HEK293 (cell line): ENCODE results near the gene SLC39A3.

Source experiments
- CTCF ChIA-PET: fragments of 350-600 bp; formaldehyde crosslinking; extraction: SDS; loops from one replicate; lab custom pipeline; 2021; ENCODE audit warnings: antibody characterized with exemption; lab: Yijun Ruan, JAX
- POLR2A ChIA-PET: fragments of 300-600 bp; formaldehyde crosslinking; extraction: SDS; loops from one replicate; lab custom pipeline; 2020; ENCODE audit warnings: antibody characterized with exemption, inconsistent platforms; lab: Yijun Ruan, JAX
- H3K27ac ChIP-seq: fragments of 200-500 bp; sonication (Bioruptor generic); 2 replicates; pipeline ENCODE4 v1.5.1; 2014; ENCODE audit warnings: low read depth, low read length, control low read depth, inconsistent platforms; ENCODE audit errors: extremely low read depth
- H3K36me3 ChIP-seq, 2 experiments: fragments of 200-500 bp in 1 of 2; sonication (Bioruptor generic) in 1 of 2; 1 replicate in 1 of 2; 2 replicates in 1 of 2; pipeline ENCODE4 v1.5.1; 2014 to 2017; ENCODE audit warnings: inconsistent platforms in 2 of 2, low read length in 2 of 2; ENCODE audit not compliant: control insufficient read depth in 2 of 2, insufficient read depth in 1 of 2
- H3K4me1 ChIP-seq: fragments of 200-500 bp; sonication (Bioruptor generic); 2 replicates; pipeline ENCODE4 v1.5.1; 2014; ENCODE audit warnings: mild to moderate bottlenecking, low read length, inconsistent platforms; ENCODE audit not compliant: control insufficient read depth, insufficient read depth
- H3K4me3 ChIP-seq: 2 replicates; pipeline ENCODE4 v1.5.1; 2011; ENCODE audit warnings: low read depth, mild to moderate bottlenecking, control low read depth, low read length, moderate library complexity
- H3K9me3 ChIP-seq: fragments of 200-500 bp; sonication (Bioruptor generic); 2 replicates; pipeline ENCODE4 v1.5.1; 2014; ENCODE audit warnings: low read depth, low read length, inconsistent platforms; ENCODE audit not compliant: control insufficient read depth, insufficient read depth
- GLI2 ChIP-seq: fragments of 450-650 bp; formaldehyde crosslinking; IDR thresholded peaks from 2 replicates; pipeline ENCODE4; 2017; ENCODE audit warnings: missing biosample characterization, missing genetic modification characterization, low read depth, borderline replicate concordance
- HOXA7 ChIP-seq: sonication (generic); formaldehyde crosslinking; IDR thresholded peaks from 2 replicates; pipeline ENCODE4 v1.8.1; 2022; ENCODE audit warnings: missing genetic modification reagents, borderline replicate concordance
- HOXC10 ChIP-seq: sonication (generic); formaldehyde crosslinking; IDR thresholded peaks from 2 replicates; pipeline ENCODE4 v1.8.1; 2023; ENCODE audit warnings: mild to moderate bottlenecking, missing genetic modification reagents
- KLF8 ChIP-seq: fragments of 450-650 bp; formaldehyde crosslinking; IDR thresholded peaks from 2 replicates; pipeline ENCODE4 v1.5.1; 2016; ENCODE audit warnings: missing biosample characterization, missing genetic modification characterization
- MYNN ChIP-seq: fragments of 450-650 bp; formaldehyde crosslinking; IDR thresholded peaks from 2 replicates; pipeline ENCODE4 v1.5.1; 2016; ENCODE audit warnings: missing biosample characterization, missing genetic modification characterization, borderline replicate concordance
- MZF1 ChIP-seq: fragments of 450-650 bp; formaldehyde crosslinking; IDR thresholded peaks from 2 replicates; pipeline ENCODE4 v1.5.1; 2017; ENCODE audit warnings: missing biosample characterization, missing genetic modification characterization, borderline replicate concordance
- SP2 ChIP-seq: fragments of 450-650 bp; formaldehyde crosslinking; IDR thresholded peaks from 2 replicates; pipeline ENCODE4 v1.5.1; 2016; ENCODE audit warnings: missing biosample characterization, missing genetic modification characterization
- SP7 ChIP-seq: fragments of 450-650 bp; formaldehyde crosslinking; IDR thresholded peaks from 2 replicates; pipeline ENCODE4 v1.5.1; 2016; ENCODE audit warnings: missing biosample characterization, missing genetic modification characterization
- ZBTB8A ChIP-seq: fragments of 450-650 bp; formaldehyde crosslinking; IDR thresholded peaks from 2 replicates; pipeline ENCODE4 v1.5.1; 2016; ENCODE audit warnings: missing biosample characterization, missing genetic modification characterization
- ZFP69B ChIP-seq: fragments of 450-650 bp; formaldehyde crosslinking; IDR thresholded peaks from 2 replicates; pipeline ENCODE4 v1.5.1; 2016; ENCODE audit warnings: missing biosample characterization, missing genetic modification characterization
- ZIC2 ChIP-seq: fragments of 450-650 bp; formaldehyde crosslinking; IDR thresholded peaks from 2 replicates; pipeline ENCODE4 v1.5.1; 2016; ENCODE audit warnings: missing biosample characterization, missing genetic modification characterization
- ZNF121 ChIP-seq: fragments of 450-650 bp; formaldehyde crosslinking; IDR thresholded peaks from 2 replicates; pipeline ENCODE4 v1.5.1; 2016; ENCODE audit warnings: missing biosample characterization, missing genetic modification characterization
- ZNF23 ChIP-seq: fragments of 450-650 bp; formaldehyde crosslinking; IDR thresholded peaks from 2 replicates; pipeline ENCODE4 v1.5.1; 2016; ENCODE audit warnings: missing biosample characterization, missing genetic modification characterization, borderline replicate concordance
- ZNF341 ChIP-seq: fragments of 450-650 bp; formaldehyde crosslinking; IDR thresholded peaks from 2 replicates; pipeline ENCODE4; 2016; ENCODE audit warnings: low read depth, missing biosample characterization, missing genetic modification characterization
- ZNF629 ChIP-seq: fragments of 450-650 bp; formaldehyde crosslinking; IDR thresholded peaks from 2 replicates; pipeline ENCODE4 v1.5.1; 2017; ENCODE audit warnings: missing biosample characterization, missing genetic modification characterization
- ZNF768 ChIP-seq: fragments of 450-650 bp; formaldehyde crosslinking; IDR thresholded peaks from 2 replicates; pipeline ENCODE4 v1.5.1; 2018; ENCODE audit warnings: missing biosample characterization, mild to moderate bottlenecking, missing genetic modification characterization
- ZNF777 ChIP-seq: fragments of 450-650 bp; formaldehyde crosslinking; IDR thresholded peaks from 2 replicates; pipeline ENCODE4 v1.5.1; 2017; ENCODE audit warnings: missing biosample characterization, missing genetic modification characterization, borderline replicate concordance
- TF ChIP-seq, protein P1 (sequence below): fragments of 450-650 bp; formaldehyde crosslinking; IDR thresholded peaks from 2 replicates; pipeline ENCODE4 v1.5.1; 2016; ENCODE audit warnings: missing biosample characterization, missing genetic modification characterization, low read depth
- TF ChIP-seq, protein P2 (sequence below): fragments of 450-650 bp; formaldehyde crosslinking; IDR thresholded peaks from 2 replicates; pipeline ENCODE4 v1.5.1; 2016; ENCODE audit warnings: missing biosample characterization, missing genetic modification characterization
- TF ChIP-seq, protein P3 (sequence below): fragments of 450-650 bp; formaldehyde crosslinking; IDR thresholded peaks from 2 replicates; pipeline ENCODE4 v1.5.1; 2016; ENCODE audit warnings: missing biosample characterization, missing genetic modification characterization

Gene SLC39A3

DNA sequence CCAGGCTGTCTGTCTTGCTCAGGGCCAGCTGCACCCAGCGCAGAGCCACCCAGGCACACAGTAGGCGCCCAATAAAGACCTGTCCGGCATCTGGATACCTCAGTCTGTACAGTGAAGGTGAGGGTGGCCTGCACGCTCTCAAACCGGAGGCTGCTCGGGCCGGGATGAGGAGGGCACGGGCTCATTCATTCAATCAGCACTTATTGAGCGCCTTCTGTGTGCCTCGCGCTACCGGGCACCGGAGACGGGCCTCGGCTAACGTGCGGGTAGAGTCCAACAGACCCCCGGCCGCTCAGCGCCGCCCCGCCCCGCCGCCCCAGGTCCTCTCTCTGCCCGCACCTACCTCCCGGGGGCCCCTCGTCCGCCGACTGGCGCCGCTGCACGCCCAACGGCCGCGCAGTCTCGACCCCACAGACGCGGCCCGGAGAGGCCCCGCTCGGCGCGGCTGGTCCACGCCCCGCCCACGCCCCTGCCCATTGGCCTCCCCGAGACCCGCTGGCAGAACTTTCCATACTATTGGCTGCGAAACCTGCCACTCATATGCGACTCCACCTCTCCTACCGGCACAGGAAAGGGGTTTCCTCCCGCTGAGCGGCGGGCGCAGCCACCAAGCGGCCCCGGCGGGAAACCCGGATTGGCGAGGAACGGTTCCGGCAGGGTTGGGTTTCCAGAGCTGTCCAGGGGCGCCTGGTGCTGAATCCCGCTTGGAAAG, at the start of gene SLC39A3 (continued):
- TF ChIP-seq HOXC10 (CRISPR knock-in tag) (no peak), ZIC2 (tag by site-specific recombination) (peak; percentile 88), ZNF341 (tag by site-specific recombination) (peak; percentile 36; the same call in 1 of the 2 replicates), ZNF23 (tag by site-specific recombination) (no peak), ZNF629 (tag by site-specific recombination) (peak; percentile 87), ZNF777 (tag by site-specific recombination) (peak; percentile 28; the same call in 1 of the 2 replicates), SP2 (tag by site-specific recombination) (peak; percentile 93), ZNF768 (tag by site-specific recombination) (0 out of 2 replicates have a peak, but pooled peaks have one; percentile 38), MYNN (no peak)

DNA sequence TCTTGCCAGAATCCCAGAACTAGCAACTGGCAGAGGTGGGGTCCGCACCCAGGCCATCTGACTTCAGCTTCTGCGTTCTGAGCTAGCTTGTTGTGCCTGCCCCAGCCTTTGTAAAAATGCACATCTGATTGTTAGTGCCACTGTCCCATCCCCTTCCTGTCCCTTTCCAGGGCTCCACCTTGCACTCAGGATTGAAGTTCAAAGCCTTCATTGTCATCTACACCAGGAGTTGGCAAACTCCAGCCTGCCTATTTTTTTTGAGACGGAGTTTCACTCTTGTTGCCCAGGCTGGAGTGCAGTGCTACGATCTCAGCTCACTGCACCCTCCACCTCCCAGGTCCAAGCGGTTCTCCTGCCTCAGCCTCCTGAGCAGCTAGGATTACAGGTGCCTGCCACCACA, 48.4 kb upstream of the SLC39A3 start:
- H3K36me3 ChIP-seq: peaks cover 16 to 60% of the 10 kb centered on the region in 2 experiments; a peak in 2 of 3 replicates
- ChIA-PET CTCF (interaction anchor here (0.6 to 1.4 kb wide), 4 partner anchors 16 to 338 kb away, joined by 3 to 5 read pairs (median 4); no protein-coding TSS in a partner anchor), POLR2A (no interaction called here)
- no peak overlapping the region for H3K27ac ChIP-seq
- H3K4me3 ChIP-seq: no peak overlapping the region
- TF ChIP-seq, protein P1, sequence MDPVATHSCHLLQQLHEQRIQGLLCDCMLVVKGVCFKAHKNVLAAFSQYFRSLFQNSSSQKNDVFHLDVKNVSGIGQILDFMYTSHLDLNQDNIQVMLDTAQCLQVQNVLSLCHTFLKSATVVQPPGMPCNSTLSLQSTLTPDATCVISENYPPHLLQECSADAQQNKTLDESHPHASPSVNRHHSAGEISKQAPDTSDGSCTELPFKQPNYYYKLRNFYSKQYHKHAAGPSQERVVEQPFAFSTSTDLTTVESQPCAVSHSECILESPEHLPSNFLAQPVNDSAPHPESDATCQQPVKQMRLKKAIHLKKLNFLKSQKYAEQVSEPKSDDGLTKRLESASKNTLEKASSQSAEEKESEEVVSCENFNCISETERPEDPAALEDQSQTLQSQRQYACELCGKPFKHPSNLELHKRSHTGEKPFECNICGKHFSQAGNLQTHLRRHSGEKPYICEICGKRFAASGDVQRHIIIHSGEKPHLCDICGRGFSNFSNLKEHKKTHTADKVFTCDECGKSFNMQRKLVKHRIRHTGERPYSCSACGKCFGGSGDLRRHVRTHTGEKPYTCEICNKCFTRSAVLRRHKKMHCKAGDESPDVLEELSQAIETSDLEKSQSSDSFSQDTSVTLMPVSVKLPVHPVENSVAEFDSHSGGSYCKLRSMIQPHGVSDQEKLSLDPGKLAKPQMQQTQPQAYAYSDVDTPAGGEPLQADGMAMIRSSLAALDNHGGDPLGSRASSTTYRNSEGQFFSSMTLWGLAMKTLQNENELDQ (tag by site-specific recombination): no peak
- no peak for TF ChIP-seq GLI2 (tag by site-specific recombination)
- TF ChIP-seq, protein P2, sequence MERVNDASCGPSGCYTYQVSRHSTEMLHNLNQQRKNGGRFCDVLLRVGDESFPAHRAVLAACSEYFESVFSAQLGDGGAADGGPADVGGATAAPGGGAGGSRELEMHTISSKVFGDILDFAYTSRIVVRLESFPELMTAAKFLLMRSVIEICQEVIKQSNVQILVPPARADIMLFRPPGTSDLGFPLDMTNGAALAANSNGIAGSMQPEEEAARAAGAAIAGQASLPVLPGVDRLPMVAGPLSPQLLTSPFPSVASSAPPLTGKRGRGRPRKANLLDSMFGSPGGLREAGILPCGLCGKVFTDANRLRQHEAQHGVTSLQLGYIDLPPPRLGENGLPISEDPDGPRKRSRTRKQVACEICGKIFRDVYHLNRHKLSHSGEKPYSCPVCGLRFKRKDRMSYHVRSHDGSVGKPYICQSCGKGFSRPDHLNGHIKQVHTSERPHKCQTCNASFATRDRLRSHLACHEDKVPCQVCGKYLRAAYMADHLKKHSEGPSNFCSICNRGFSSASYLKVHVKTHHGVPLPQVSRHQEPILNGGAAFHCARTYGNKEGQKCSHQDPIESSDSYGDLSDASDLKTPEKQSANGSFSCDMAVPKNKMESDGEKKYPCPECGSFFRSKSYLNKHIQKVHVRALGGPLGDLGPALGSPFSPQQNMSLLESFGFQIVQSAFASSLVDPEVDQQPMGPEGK (tag by site-specific recombination): no peak
- TF ChIP-seq, protein P3, sequence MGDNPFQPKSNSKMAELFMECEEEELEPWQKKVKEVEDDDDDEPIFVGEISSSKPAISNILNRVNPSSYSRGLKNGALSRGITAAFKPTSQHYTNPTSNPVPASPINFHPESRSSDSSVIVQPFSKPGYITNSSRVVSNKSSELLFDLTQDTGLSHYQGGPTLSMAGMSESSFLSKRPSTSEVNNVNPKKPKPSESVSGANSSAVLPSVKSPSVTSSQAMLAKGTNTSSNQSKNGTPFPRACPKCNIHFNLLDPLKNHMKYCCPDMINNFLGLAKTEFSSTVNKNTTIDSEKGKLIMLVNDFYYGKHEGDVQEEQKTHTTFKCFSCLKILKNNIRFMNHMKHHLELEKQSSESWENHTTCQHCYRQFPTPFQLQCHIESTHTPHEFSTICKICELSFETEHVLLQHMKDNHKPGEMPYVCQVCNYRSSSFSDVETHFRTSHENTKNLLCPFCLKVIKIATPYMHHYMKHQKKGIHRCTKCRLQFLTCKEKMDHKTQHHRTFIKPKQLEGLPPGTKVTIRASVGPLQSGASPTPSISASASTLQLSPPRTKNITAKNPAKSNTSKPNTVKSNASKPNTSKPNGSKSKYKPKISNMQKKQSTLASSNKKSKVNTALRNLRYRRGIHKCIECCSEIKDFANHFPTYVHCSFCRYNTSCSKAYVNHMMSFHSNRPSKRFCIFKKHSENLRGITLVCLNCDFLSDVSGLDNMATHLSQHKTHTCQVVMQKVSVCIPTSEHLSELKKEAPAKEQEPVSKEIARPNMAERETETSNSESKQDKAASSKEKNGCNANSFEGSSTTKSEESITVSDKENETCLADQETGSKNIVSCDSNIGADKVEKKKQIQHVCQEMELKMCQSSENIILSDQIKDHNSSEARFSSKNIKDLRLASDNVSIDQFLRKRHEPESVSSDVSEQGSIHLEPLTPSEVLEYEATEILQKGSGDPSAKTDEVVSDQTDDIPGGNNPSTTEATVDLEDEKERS (tag by site-specific recombination): no peak
- TF ChIP-seq HOXA7 (CRISPR knock-in tag): no peak
- TF ChIP-seq ZFP69B: no peak
- no peak for TF ChIP-seq MZF1 (tag by site-specific recombination)
- TF ChIP-seq ZBTB8A (tag by site-specific recombination): no peak
- no peak for TF ChIP-seq ZNF121
- TF ChIP-seq ZNF23 (tag by site-specific recombination): no peak
- no peak for TF ChIP-seq SP7 (tag by site-specific recombination)
- TF ChIP-seq KLF8: no peak
- no peaks in the 10 kb centered on the region for H3K9me3 ChIP-seq
- 0 out of 2 replicates have a peak, but pooled peaks cover 2% of the 10 kb centered on the region for H3K4me1 ChIP-seq
